RWPE2 (cell line): ENCODE measurements around the gene ZNF775.

Source experiments
- ATAC-seq: fragments of 200-7000 bp; cut with Tn5 transposase; 3 replicates; pipeline ENCODE4 v1.9.1; 2021; ENCODE audit warnings: low read depth
- DNase-seq: peaks from one replicate; pipeline ENCODE4 v3.0.0-alpha.2; 2020; ENCODE audit warnings: low spot score
- H3K27ac ChIP-seq: fragments of 450-650 bp; 2 replicates; pipeline ENCODE4 v1.5.1; 2017; ENCODE audit warnings: mild to moderate bottlenecking; ENCODE audit not compliant: poor library complexity, severe bottlenecking
- H3K27me3 ChIP-seq: fragments of 250-450 bp; sonication (Bioruptor Pico); 2 replicates; pipeline ENCODE4 v1.5.1; 2021; ENCODE audit warnings: mild to moderate bottlenecking, moderate library complexity; ENCODE audit not compliant: insufficient read depth, poor library complexity, severe bottlenecking
- H3K36me3 ChIP-seq: fragments of 250-450 bp; sonication (Bioruptor Pico); 2 replicates; pipeline ENCODE4 v1.5.1; 2020; ENCODE audit warnings: low read depth, mild to moderate bottlenecking, moderate library complexity
- H3K4me1 ChIP-seq: fragments of 250-450 bp; sonication (Bioruptor Pico); 2 replicates; pipeline ENCODE4 v1.5.1; 2021; ENCODE audit warnings: mild to moderate bottlenecking, moderate library complexity; ENCODE audit not compliant: insufficient read depth, poor library complexity, severe bottlenecking
- H3K4me3 ChIP-seq: fragments of 250-450 bp; sonication (Bioruptor Pico); 2 replicates; pipeline ENCODE4 v1.5.1; 2021; ENCODE audit warnings: mild to moderate bottlenecking, moderate library complexity; ENCODE audit not compliant: severe bottlenecking
- H3K9me3 ChIP-seq: fragments of 250-450 bp; sonication (Bioruptor Pico); 2 replicates; pipeline ENCODE4 v1.5.1; 2021; ENCODE audit warnings: mild to moderate bottlenecking, moderate library complexity; ENCODE audit not compliant: severe bottlenecking
- CTCF ChIP-seq: fragments of 450-650 bp; IDR thresholded peaks from one replicate; pipeline ENCODE4 v1.5.1; 2017; ENCODE audit warnings: mild to moderate bottlenecking, moderate library complexity; ENCODE audit not compliant: poor library complexity, severe bottlenecking

ZNF775 gene

GRCh38 chr7:150375662-150376521 lies 3.2 kb upstream of the ZNF775 start:
- no peak overlapping the region for H3K4me3 ChIP-seq

DNA sequence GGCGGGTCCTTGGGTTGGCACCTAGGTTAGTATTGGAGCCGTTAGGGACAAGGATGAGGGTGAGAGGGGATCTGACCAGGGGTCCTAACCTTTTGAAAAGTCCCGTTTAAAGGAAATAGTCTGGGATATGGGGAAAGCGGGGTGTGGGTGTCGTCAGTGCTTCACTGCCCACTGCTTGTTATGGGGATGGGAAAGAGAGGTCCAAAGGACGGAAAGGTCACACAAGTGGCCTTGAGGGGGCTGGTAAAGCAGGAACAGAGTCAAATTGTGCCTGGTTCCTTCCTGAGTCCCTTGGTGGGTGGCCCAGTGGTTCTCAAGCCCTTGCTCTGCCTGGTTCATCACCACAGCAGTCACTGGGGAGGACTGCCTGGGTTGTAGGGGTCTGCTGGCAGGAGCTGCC lies 2.6 kb upstream of the ZNF775 start:
- TF ChIP-seq CTCF, result no peak
- ATAC-seq (no peak), DNase-seq (no peak)
- peaks cover 11% of the 10 kb centered on the region for H3K4me1 ChIP-seq
- no peaks in the 10 kb centered on the region for H3K9me3 ChIP-seq
- H3K27ac ChIP-seq, result no peak overlapping the region
- H3K27me3 ChIP-seq, result no peaks in the 10 kb centered on the region
- peaks cover 13% of the 10 kb centered on the region for H3K36me3 ChIP-seq
- H3K4me3 ChIP-seq, result no peak overlapping the region

More at GRCh38 chr7:150375662-150376521, 3.2 kb upstream of the ZNF775 start:
- ATAC-seq (no peak), DNase-seq (no peak)
- no peak overlapping the region for H3K27ac ChIP-seq
- peaks cover 13% of the 10 kb centered on the region for H3K36me3 ChIP-seq
- H3K27me3 ChIP-seq, result no peaks in the 10 kb centered on the region
- H3K4me1 ChIP-seq, result peaks cover 10% of the 10 kb centered on the region
- no peaks in the 10 kb centered on the region for H3K9me3 ChIP-seq
- no peak for TF ChIP-seq CTCF

DNA sequence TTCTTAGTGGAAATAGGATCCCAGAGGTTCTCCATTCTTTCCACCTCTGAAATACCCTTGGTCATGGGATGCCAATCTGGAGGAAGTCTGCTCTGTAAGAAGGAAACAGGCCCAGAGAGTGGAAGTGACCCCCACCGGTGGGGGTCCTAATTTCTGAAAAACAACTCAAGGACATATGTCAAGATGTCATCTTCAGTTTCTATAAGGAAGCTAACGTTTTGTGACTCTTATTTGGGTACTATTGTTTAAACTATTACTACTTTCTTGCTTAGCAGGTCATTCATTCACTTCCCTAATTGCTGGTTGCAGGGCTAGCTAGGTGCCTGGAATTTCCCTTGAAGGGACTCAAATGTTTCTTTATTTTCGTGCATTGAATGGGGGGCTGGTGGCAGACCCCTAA lies 1.9 kb upstream of the ZNF775 start:
- Histone ChIP-seq H3K27me3 (no peaks in the 10 kb centered on the region), H3K4me1 (peaks cover 11% of the 10 kb centered on the region), H3K4me3 (no peak overlapping the region), H3K36me3 (peaks cover 13% of the 10 kb centered on the region), H3K9me3 (no peaks in the 10 kb centered on the region), H3K27ac (no peak overlapping the region)
- ATAC-seq (no peak), DNase-seq (no peak)
- no peak for TF ChIP-seq CTCF

DNA sequence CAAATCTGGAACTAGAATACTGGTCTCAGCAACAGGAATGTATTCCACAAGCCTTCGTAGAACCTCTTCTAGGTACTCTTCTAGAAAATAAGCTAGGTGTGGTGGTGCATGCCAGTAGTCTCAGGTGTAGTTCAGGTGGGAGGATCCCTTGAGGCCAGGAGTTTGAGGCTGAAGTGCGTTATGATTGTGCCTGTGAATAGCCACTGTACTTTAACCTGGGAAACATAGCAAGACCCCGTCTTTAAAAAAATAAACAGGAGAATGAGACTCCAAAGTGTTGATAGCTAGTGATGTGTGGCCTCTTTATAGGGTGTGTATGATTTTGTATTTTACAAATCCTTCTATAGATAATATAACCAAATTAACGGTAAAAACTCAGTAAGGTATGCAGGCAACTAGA lies 1.5 kb upstream of the ZNF775 start:
- H3K4me3 ChIP-seq, result no peak overlapping the region
- no peak for TF ChIP-seq CTCF
- H3K9me3 ChIP-seq, result no peaks in the 10 kb centered on the region
- peaks cover 11% of the 10 kb centered on the region for H3K4me1 ChIP-seq
- H3K27ac ChIP-seq, result peak overlapping the region; percentile 61
- H3K36me3 ChIP-seq, result peaks cover 11% of the 10 kb centered on the region
- ATAC-seq (no peak), DNase-seq (no peak)
- H3K27me3 ChIP-seq, result no peaks in the 10 kb centered on the region
